Neural cell (in vitro differentiated cells): ENCODE measurements around the gene PLCD1.

Experiments
- CTCF ChIP-seq: fragments of 450-650 bp; IDR thresholded peaks from 2 replicates; pipeline ENCODE4 v1.5.1; 2014; ENCODE audit warnings: antibody characterized with exemption, mild to moderate bottlenecking, moderate library complexity; ENCODE audit not compliant: poor library complexity, severe bottlenecking
- EP300 ChIP-seq: fragments of 450-650 bp; conservative IDR thresholded peaks from 2 replicates; pipeline ENCODE4 v1.6.1; 2014; ENCODE audit warnings: antibody characterized with exemption, mild to moderate bottlenecking, moderate library complexity; ENCODE audit not compliant: poor library complexity, severe bottlenecking
- EZH2 ChIP-seq: fragments of 200-600, 300-800 bp; shearing (Covaris generic), sonication (generic); IDR thresholded peaks from 2 replicates; pipeline ENCODE4 v1.6.1; 2014; ENCODE audit warnings: antibody characterized with exemption, low read length, borderline replicate concordance, mild to moderate bottlenecking; ENCODE audit not compliant: insufficient read depth, poor library complexity, severe bottlenecking
- RAD21 ChIP-seq: fragments of 450-650 bp; conservative IDR thresholded peaks from 2 replicates; pipeline ENCODE4 v1.6.1; 2014; ENCODE audit warnings: antibody characterized with exemption, mild to moderate bottlenecking, moderate library complexity
- SMC3 ChIP-seq: fragments of 450-650 bp; conservative IDR thresholded peaks from 2 replicates; pipeline ENCODE4 v1.6.1; 2014; ENCODE audit warnings: antibody characterized with exemption, mild to moderate bottlenecking, moderate library complexity; ENCODE audit not compliant: poor library complexity
- TAF1 ChIP-seq: IDR thresholded peaks from 2 replicates; pipeline ENCODE4 v1.6.1; 2012; ENCODE audit warnings: low read depth

DNA sequence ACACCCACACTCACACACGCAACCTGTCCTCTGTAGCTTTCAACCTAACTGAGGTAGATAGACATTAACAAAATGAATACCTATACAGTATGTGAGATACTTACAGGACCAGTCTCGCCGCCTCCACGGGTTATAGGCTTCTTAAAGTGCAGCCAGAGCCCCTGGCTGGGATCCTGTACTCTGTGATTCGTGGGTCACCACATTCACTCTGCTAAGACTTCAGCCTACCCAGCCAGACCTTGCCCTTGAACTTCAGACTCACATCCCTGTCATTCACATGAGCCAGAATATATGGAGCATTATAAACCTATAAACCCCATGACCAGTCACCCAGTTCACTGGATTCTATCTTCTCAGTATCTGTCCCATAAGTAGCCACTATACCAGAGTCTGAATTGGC, 11.0 kb upstream of the PLCD1 start:
- no peak for TF ChIP-seq CTCF
- no peak for TF ChIP-seq EZH2
- TF ChIP-seq RAD21: no peak
- TF ChIP-seq EP300: no peak
- no peak for TF ChIP-seq SMC3
- TF ChIP-seq TAF1: no peak
